ENCODE data around the gene RPL37.

DNA sequence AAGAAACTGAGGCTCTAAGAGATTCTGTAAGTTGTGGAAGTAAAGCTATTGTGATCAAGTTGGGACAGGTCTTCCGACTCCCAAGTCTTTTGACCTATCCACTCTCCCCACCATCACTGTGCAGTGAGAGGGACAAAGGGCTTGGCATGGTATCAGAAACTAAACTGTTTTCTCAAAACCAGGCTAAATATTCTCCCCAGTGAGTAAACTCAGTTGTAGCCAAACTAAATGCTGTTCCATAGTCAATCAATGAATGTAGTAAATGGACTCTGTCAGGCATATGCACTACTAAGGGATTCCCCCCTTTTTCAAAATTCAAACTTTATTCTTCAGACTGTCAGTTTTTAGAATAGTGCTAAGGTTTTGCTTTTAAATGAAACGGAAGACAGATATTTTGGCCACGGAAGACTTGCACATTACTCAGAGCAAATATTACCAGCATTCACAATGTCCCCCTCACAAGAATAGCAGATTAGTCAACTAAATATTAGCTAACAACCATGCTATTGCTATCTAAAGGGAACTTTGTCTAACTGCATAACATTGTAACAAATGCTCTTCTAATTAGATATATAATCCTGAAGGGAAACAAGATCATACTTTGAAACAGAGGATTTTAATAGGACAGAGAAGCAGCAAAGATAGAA, 44.0 kb downstream of the RPL37 start:
- TF ChIP-seq, protein P1, sequence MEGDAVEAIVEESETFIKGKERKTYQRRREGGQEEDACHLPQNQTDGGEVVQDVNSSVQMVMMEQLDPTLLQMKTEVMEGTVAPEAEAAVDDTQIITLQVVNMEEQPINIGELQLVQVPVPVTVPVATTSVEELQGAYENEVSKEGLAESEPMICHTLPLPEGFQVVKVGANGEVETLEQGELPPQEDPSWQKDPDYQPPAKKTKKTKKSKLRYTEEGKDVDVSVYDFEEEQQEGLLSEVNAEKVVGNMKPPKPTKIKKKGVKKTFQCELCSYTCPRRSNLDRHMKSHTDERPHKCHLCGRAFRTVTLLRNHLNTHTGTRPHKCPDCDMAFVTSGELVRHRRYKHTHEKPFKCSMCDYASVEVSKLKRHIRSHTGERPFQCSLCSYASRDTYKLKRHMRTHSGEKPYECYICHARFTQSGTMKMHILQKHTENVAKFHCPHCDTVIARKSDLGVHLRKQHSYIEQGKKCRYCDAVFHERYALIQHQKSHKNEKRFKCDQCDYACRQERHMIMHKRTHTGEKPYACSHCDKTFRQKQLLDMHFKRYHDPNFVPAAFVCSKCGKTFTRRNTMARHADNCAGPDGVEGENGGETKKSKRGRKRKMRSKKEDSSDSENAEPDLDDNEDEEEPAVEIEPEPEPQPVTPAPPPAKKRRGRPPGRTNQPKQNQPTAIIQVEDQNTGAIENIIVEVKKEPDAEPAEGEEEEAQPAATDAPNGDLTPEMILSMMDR (optimal IDR thresholded peaks at IDR 0.05 in 1 of 3, IDR thresholded peaks at IDR 0.05 in 1 of 3, conservative IDR thresholded peaks at IDR 0.05 in 1 of 3; ENCODE audit: extremely low read depth in 1 of 3, insufficient read depth in 2 of 3, low read length in 3 of 3): no peak
- TF ChIP-seq EZH2 (IDR thresholded peaks at IDR 0.05; ENCODE audit: low read length): no peak

Measured in keratinocyte (primary cell).